COR-L47 (cell line): Measurements from ENCODE around the gene PTPN14.

Experiments used
- DNase-seq: peaks from one replicate; lab custom pipeline; 2025; lab: John Stamatoyannopoulos, UW

Gene PTPN14

DNA sequence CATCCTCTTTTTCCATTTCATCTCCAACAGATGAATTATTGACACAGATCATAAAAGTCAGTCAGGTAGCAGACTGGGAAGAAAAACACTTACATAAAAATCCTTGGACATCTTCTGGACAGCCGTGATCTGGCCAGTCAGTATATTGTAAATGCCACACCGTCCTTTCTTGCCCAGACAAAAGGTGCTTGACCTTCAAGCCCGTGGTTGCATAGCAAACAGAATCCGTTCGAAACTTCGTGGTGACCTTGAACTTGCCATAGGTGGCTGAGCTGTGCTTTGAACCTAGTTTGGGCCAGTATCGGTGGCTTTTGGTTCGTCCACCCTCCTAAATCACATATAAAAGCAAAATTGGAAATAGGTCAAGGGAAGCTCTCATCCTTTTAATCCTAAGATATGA lies 182.0 kb downstream of the PTPN14 start:
- no peak for DNase-seq

DNA sequence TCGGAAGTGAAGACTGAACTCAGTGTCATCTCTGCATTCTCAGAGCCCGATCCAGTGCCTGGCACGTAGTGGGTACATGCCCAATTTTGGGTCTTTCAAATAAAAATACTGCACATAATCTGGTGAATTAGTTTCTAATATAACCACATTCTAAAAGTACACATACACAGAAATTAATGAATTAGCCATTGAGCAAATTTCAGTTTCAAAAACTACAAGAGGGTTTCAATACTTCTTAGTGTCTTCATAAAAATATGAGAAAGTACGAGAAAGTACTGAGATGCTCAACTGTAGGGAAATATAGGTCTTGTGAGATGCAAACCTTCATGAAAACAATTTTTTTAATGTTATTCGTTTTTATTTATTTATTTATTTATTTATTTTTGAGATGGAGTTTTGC lies 183.6 kb downstream of the PTPN14 start:
- no peak for DNase-seq

DNA sequence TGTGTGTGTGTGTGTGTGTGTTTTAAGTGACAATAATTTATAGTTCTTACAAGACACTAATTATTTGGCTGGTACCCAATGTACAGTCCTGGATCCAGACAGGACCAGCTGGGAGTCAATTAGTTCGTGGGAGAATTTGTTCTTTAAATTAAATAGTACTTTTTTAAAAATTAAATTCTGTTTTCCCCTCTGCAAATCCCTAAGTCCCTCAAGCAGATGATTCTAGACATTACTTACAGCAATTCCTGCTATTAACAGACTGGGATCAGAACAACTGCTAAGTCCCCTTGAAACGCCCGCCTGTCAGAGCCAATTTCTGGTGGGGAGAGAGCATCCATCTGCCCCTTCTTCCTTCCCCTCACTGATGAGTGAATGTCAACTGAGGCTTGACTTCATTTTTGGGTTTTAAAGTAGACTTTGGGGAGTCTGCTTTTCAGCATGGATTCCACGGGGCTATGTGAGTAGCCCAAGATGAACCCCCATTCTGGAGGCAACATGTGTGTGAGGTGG lies 186.6 kb downstream of the PTPN14 start:
- DNase-seq = no peak

DNA sequence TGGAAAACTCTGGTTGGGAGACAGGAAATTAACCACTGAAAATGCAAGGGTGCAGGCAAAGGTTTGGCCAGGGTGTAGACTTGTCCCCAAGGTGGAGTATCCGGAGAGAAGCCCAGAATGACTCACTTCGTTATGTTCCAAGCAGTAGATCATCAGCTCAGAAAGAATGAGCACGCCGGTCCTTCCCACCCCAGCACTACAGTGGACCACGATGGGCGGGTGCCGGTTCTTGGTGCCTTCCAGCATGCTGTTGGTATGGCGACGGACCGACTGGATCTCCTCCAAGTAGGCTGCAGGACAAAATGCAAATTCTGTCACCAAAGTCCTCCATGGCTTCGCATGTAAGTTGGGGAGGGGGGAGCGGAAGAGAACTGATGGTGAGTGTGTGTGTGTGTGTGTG lies 187.0 kb downstream of the PTPN14 start:
- DNase-seq = no peak

DNA sequence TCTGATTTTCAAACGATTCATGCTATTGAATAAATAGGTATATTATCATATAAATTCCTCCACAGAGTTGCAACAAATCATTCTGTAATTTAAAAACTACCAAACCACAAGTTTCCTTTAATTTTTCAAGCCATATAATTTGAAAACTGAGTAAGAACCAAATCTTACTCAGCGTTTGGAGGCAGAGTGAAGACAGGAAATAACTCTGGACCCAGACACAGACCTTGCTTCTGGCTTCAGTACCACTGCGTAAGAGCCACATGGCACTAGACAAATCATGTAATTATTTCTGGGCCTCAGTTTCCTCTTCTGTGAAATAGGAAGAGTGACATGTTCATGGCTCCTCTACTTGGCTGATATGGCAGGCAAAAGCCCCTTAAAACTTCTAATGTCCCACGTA lies 188.0 kb downstream of the PTPN14 start:
- DNase-seq = no peak

DNA sequence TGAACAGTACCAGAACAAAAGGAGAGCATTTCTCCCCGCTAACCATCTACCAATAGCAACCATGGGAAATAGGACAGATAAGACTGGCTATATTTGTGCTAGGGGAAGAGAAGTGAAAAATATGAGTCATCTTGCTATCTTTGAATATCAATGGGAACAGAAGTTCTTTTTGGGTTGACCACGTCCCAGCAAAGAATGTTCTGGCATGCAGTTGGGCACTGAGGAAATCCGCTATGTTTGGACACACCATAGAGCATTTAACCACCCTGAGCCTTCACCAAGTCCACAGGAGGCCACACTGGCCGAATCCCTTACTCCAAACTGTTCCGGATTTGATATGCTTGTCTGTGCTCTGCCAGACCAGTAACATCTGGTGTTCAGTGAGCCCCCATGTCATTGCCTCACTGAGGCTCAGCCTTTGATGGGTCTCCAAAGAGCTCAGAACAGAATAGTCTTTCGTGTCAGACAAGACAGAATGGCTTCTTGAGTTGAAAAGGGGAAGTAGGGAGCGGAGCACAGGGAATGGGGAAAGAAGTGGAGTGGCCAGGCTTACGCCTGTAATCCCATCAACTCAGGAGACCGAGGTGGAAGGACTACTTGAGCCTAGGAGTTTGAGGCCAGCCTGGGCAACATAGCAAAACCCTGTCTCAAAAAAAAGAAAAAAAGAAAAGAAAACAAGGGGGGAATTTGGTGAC lies 189.1 kb downstream of the PTPN14 start:
- no peak for DNase-seq

DNA sequence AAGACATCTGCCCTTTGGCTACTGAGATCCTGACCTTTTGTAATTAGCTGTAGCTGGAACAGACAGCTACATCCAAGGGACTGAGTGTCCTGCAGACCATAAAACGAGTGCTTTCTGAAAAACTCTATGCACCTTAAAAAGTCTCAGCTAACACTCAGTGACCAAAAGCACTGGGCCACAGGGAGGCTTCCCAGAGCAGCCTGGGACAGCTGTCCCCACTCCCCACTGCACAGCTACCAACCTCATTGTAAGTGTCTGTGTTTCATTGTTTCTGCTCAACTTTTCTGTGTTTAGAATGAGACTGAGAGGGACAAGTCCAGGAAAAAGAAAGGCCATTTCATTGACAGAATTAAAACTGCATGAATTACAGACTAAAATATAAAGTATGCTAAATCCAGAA lies 189.8 kb downstream of the PTPN14 start:
- no peak for DNase-seq

DNA sequence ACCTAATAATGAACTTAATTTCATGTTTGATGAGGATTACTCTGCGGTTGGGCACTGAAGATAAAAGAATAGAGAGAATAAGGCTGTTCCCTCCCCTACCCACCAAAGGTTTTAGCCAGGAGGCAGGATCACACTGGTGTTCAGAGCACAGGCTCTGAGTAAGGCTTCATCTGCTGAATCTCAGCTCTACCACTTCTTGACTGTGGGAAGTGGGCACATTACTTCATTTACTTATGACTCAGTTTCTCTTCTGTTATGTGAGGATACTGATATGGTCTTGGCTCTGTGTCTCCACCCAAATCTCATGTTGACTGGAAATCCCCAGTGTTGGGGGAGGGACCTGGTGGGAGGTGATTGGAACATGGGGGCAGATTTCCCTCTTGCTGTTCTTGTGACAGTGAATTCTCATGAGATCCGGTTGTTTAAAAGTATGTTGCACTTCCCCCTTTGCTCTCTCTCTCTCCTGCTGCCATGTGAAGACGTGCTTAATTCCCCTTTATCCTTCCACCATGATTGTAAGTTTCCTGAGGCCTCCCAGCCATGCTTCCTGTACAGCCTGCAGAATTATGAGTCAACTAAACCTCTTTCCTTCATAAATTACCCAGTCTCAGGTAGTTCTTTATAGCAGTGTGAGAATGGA lies 190.8 kb downstream of the PTPN14 start:
- DNase-seq = no peak

DNA sequence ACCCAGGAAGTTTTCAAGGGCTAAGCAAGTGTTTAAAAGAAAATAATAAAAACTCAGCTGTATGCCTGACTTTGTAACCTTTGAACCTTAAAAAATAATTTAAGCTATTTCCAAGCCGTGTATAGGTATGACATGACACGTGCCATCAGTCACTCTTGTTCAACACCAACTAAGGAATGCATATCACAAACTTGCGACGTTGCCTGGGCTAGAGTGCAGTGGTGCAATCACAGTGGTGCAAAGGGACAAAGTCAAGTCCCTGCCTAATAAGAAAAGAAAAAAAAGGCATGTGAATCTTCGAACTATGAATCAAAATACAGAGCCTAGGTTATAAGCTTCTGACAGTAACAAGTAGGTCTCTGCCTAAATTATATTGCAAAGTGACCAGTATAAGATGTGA lies 191.3 kb downstream of the PTPN14 start:
- no peak for DNase-seq

DNA sequence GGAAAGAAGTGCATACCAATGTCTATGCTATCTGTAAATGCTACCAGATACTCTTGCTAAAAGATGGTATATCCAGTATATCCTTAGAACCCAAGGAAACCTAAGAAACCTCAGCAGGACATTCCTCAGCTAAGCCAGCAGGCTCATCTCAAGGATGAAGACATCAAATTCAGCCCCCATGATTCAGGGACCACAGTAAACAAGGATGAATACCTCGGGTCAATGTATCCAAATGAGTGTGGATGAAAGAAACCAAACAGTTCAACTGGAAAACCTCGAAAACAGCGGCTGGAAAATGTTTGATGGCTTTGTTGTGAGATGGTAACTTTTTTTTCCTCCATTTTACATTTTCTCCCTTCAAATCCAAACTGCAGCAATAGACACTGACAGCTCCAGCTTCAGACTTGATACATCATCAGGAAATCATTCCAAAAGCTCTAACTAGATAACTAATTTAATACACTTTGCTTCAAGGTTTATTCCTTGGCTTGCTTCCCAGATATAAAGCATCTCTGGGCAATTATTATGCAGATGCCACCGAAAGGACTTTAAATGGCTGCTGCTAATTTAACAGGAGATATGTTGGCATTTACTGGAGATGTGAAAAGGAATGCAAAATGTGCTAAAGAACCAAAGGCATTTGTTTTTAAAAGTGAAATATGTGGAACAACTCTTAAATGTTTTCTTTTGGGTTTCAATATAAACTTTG lies 196.8 kb downstream of the PTPN14 start:
- DNase-seq = no peak

DNA sequence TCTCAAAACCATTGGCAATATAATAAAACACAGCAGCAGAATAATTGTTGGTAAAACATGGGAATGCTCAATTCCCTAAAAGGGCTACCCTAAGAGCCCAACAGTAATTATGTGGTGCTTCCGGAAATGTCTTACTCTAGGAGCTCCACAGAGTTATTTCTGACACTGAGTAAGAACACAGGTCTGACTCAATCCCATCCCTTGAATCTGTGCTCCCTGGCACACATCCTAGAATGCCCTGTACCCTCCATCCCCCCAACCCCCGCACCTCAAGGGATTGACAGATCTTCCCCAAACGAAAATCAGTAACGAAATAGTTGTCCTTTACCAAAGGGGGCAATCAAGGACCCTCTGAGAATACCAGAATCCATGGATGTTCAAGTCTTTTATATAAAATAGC lies 198.6 kb downstream of the PTPN14 start:
- no peak for DNase-seq

DNA sequence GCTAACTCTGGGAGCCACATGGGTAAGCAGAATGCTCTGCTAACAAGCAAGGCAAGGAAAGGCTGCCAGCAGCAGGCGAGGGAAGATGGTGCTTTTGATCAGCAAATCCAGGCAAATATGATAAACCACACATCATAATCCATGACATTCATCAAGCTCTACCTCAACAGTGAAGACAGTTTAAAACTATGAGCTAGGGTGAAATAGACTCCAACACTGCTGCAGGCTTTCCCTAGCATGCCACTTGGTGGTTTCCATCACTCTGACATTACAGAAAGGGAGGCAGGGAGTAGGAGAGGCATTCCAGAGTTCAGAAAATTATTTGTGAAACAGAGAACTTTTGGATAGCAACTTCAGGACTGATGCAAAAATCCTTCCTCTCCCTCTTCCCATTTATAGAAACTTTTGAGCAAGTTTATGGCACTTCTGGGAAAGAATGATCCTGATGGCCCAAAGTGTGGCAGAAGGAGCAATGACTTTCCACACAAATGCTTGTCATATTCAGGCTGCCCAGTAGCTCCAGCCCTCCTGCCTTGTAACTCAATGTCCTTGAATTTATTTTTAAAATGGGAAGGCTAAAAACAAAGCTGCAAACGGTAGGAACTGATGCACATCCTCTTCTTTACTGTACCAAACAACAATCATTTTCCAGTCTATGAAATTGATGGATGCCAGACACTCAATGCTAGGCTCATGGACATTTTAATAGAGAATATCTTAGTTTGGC lies 199.7 kb downstream of the PTPN14 start:
- no peak for DNase-seq

DNA sequence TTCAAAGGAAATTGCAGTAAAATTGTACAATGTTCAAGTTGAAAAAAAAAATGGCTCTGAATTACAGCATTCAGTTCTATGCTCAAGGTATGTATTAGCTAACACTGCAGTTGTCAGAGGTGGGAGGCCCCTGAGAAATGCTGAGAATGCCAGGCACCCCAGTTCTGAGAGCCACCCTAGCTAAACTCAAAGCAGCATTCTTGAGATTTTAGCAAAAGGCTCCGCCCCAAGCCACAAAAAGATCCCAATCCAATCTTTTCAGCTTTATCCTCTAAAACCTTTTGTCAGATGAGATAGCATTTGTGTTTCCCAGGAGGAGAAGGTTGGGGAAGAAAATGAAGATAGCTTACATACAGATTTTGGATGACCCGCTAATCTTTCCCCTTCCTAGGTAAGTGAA lies 201.6 kb downstream of the PTPN14 start:
- no peak for DNase-seq

DNA sequence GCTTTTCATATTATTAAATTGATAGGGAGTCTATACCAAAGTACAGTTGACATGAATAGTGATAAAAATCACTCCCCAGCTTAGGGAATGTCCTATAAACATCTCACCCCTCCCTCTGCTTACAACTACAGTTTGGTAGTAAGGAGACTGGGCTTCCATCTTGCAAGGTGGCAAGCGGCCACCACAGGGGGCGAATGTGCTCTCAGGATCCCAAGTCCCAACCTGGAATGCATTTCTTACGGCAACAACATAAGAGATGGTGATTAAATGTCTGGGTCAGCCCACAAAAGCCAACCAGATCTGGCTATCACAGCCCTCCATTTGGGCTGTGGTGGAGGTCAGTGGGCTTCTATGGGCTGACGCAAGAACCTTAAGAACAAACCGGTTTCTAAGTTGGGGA lies 202.4 kb downstream of the PTPN14 start:
- no peak for DNase-seq

DNA sequence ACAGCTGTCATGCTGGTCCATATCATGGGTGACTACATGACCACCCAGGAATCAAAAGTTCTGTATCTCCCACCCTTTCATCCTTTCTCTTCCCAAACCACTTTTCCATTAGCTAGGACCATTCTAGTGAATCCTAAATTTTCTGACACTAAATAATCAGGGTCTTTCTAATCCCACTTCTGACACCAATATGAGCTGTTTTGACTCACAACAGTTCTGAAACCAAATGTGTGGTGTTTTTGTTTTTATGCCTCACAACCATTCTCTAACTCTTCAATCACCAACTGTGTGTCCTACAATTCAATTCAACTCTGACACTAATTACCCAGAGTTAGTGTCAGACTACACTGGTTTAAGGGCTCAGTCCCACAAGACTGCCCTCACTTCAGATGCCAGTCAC lies 206.5 kb downstream of the PTPN14 start:
- DNase-seq = no peak

DNA sequence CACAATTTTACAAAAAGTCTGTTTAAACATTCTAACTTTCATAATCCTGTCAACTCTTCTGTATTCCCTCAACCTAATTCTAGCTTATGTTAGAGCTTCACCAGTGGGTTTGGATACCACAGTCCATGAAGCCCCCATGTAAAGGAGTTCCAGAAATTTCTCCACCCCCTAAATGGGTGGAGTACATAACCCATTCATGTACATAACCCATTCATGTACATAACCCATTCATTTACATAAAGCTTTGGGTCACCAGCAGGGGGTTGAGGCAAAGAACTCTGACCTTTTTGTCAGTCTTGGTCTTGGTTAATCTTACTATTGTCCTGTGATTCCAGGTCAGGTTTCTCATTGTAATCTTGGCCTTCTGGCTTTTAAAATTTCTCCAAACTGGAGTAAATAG lies 208.9 kb downstream of the PTPN14 start:
- DNase-seq = no peak

DNA sequence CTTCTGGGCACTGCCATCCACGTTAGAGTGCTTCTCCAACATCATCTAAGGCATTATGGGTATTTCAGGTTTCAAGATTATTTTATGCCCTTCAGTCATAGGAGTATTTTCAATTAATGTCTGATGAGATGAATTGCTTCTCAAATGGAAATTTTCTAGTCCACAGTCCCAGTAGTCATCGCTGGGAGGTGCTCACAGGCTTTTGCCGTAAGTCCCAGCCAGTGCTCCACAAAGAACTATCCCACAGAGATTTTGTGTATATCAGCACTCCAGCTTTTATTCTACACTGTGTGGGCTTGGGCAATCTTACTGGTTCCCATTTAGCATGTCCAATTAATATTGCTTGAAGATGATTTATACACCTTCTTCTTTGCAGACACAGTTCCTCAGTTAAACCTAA lies 209.5 kb downstream of the PTPN14 start:
- DNase-seq = no peak

DNA sequence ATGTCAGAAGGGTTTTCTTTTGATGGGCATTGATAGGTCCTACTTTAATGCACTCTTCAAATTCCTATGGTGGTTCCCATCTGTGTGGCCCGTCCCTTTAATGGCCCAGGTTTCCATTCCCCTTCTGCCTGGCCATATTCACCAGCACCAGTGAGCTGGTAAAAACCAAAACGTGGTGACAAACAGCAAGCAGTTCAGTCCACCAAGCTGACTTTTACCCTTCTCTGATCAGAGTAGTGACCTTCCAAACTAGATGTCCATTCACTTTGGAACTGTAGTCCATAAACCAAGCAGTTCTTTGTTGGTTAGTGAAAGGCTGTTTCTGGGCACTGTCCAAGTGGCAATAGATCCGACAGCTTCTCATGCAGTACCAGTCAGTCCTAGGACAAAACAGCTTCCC lies 209.9 kb downstream of the PTPN14 start:
- DNase-seq = no peak

DNA sequence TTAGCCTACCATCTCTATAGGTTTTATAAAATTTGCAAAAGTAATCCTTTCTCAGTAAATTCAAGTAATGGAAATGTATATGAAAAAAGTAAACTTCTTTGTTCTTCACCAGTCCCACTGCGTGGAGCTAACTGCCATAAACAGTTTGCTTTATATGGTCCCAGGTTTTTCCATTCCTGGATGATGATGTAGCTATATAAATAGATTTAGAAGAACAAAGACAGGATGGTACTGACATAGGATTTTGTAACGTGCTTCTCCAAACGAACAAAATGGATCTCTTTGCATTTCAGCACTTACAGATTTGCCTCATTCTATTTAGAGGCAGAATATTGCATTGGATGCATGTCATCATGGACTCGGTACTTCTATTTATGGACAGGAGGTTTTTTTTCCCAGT lies 213.2 kb downstream of the PTPN14 start:
- DNase-seq = no peak

DNA sequence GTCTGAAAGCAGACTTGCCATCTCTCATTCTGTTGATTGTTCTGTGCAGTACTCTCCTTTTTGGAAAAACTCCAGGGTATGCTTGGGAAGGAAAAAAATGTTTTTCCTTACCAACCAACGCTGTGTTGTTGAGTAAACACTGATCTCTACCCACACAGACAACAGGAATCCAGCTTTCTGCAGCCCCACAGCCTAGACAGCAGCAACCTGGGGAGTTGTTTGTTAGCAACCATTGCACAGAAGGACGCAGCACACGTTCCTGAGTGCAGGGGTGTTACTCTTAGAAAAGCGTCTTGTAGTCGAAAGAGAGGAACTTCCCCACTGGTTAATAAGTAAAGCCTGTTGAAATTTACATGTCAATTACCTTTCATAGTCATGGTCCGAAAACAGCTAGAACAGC lies 213.9 kb downstream of the PTPN14 start:
- no peak for DNase-seq

DNA sequence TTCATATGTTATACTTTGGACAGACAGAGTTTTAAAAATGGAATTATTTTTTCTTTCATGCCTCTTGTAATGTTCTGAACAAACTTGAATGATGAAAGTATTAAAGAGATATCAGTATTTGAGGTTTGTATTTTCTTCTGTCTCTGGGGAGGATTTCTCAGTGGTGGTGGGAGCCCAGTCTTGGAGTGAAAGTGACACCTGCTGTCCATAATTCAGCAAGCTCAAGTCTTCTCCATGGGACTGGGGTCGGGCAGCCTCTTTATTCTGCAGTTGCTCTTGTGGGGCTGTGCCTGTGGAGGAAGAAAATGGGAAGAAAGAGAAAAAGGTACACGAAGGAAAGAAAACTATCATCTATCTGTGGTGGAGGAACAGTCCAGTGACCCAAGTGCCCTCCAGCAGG lies 214.4 kb downstream of the PTPN14 start:
- DNase-seq = no peak

DNA sequence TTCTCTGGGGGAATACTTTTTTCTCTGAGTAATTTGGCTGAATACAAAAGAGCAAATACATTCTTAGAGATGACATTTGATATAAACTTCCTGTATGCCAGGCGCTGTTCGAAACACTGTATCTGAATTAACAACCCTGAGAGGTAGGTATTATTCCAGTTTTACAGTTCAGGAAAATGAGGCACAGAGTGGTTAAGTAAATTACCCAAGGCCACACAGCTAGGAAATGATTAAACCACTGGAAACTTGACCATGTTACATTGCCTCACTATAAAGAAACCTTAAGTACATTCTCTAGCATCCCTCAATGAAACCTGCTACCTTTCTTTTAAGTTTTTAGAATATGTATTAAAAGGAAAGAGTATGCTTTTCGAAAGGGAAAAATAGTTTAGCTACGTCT lies 215.8 kb downstream of the PTPN14 start:
- no peak for DNase-seq
